IMR-90 (cell line): ENCODE results near the gene SRBD1. TPM values are rescaled to one million over a fixed set of nuclear protein-coding genes. Genes with fewer than 3 reads are reported as not detected.

ENCODE experiments used
- ATAC-seq: fragments of 200-7000 bp; cut with Tn5 transposase; 2 replicates; pipeline ENCODE4 v1.9.1; 2020; ENCODE audit warnings: low read depth, mild to moderate bottlenecking, moderate library complexity
- BruUV-seq: library from RNA; stranded (reverse); fragments of 400-500 nt; replicated peaks from 2 replicates; lab custom pipeline; 2021; lab: Mats Ljungman, UMichigan
- CTCF ChIA-PET: fragments of 300-600 bp; formaldehyde crosslinking; extraction: SDS; loops from one replicate; lab custom pipeline; 2021; ENCODE audit warnings: antibody characterized with exemption; lab: Yijun Ruan, JAX
- POLR2A ChIA-PET: fragments of 300-600 bp; sonication (Branson Sonifier 250); formaldehyde crosslinking; loops from one replicate; lab custom pipeline; 2022; ENCODE audit warnings: antibody characterized with exemption; ENCODE audit not compliant: unreplicated experiment; lab: Charles Lee
- DNase-seq: peaks from one replicate; pipeline ENCODE4 v3.0.0; 2013
- H2AFZ ChIP-seq: replicated peaks from 2 replicates; pipeline ENCODE3; 2013; ENCODE audit warnings: low read length, mild to moderate bottlenecking; ENCODE audit not compliant: poor library complexity
- H2AK5ac ChIP-seq: 2 replicates; pipeline ENCODE4 v1.6.1; 2013; ENCODE audit warnings: low read depth, low read length, inconsistent platforms
- H2AK9ac ChIP-seq: replicated peaks from 2 replicates; pipeline ENCODE3; 2013; ENCODE audit warnings: mild to moderate bottlenecking, low read depth, low read length, moderate library complexity; ENCODE audit not compliant: poor library complexity
- H2BK120ac ChIP-seq: 2 replicates; pipeline ENCODE4 v1.6.1; 2013; ENCODE audit warnings: low read depth, low read length, inconsistent platforms
- H2BK15ac ChIP-seq: 3 replicates; pipeline ENCODE4 v1.6.1; 2013; ENCODE audit warnings: low read depth, low read length, inconsistent platforms
- H2BK20ac ChIP-seq: 2 replicates; pipeline ENCODE4 v1.6.1; 2013; ENCODE audit warnings: low read depth, mild to moderate bottlenecking, inconsistent platforms, low read length, moderate library complexity
- H2BK5ac ChIP-seq: 2 replicates; pipeline ENCODE4 v1.6.1; 2013; ENCODE audit warnings: mild to moderate bottlenecking, low read depth, low read length, inconsistent platforms; ENCODE audit not compliant: poor library complexity, severe bottlenecking
- H3K14ac ChIP-seq: replicated peaks from 2 replicates; pipeline ENCODE4 v1.6.1; 2013; ENCODE audit warnings: low read depth, low read length, inconsistent platforms
- H3K18ac ChIP-seq: 2 replicates; pipeline ENCODE4 v1.6.1; 2013; ENCODE audit warnings: low read depth, low read length, control low read depth
- H3K23ac ChIP-seq: 2 replicates; pipeline ENCODE4 v1.6.1; 2013; ENCODE audit warnings: low read depth, low read length, inconsistent platforms
- H3K27ac ChIP-seq: 2 replicates; pipeline ENCODE4 v1.5.1; 2013; ENCODE audit warnings: mild to moderate bottlenecking, control low read depth, low read length; ENCODE audit not compliant: insufficient read depth
- H3K27me3 ChIP-seq: 2 replicates; pipeline ENCODE4 v1.6.1; 2013; ENCODE audit warnings: low read length; ENCODE audit not compliant: control insufficient read depth, insufficient read depth
- H3K36me3 ChIP-seq: 2 replicates; pipeline ENCODE4 v1.6.1; 2013; ENCODE audit warnings: low read length, mixed read lengths; ENCODE audit not compliant: control insufficient read depth, insufficient read depth
- H3K4ac ChIP-seq: 2 replicates; pipeline ENCODE4 v1.6.1; 2013; ENCODE audit warnings: low read depth, low read length, inconsistent platforms
- H3K4me1 ChIP-seq: 2 replicates; pipeline ENCODE4 v1.6.1; 2013; ENCODE audit warnings: low read length, mixed read lengths; ENCODE audit not compliant: control insufficient read depth, insufficient read depth
- H3K4me2 ChIP-seq: 2 replicates; pipeline ENCODE4 v1.6.1; 2013; ENCODE audit warnings: low read depth, mild to moderate bottlenecking, control low read depth, low read length, moderate library complexity
- H3K4me3 ChIP-seq: 2 replicates; pipeline ENCODE4 v1.5.1; 2013; ENCODE audit warnings: low read depth, mild to moderate bottlenecking, control low read depth, low read length, moderate library complexity; ENCODE audit not compliant: insufficient read depth
- H3K56ac ChIP-seq: 2 replicates; pipeline ENCODE4 v1.6.1; 2013; ENCODE audit warnings: low read length, inconsistent platforms; ENCODE audit not compliant: insufficient read depth; ENCODE audit errors: extremely low read depth
- H3K79me1 ChIP-seq, 2 experiments: 2 replicates each; pipeline ENCODE4 v1.6.1; 2013; ENCODE audit warnings: low read length in 2 of 2, inconsistent platforms in 1 of 2, low read depth in 1 of 2
- H3K9ac ChIP-seq: 2 replicates; pipeline ENCODE4 v1.6.1; 2013; ENCODE audit warnings: low read depth, low read length, control low read depth
- H3K9me1 ChIP-seq: 2 replicates; pipeline ENCODE4 v1.6.1; 2013; ENCODE audit warnings: low read length, inconsistent platforms; ENCODE audit not compliant: insufficient read depth
- H3K9me3 ChIP-seq: 2 replicates; pipeline ENCODE4 v1.6.1; 2013; ENCODE audit warnings: low read length; ENCODE audit not compliant: control insufficient read depth, insufficient read depth
- H4K20me1 ChIP-seq: 2 replicates; pipeline ENCODE4 v1.6.1; 2013; ENCODE audit warnings: low read length, inconsistent platforms; ENCODE audit not compliant: insufficient read depth
- H4K5ac ChIP-seq: 2 replicates; pipeline ENCODE4 v1.6.1; 2013; ENCODE audit warnings: mild to moderate bottlenecking, low read depth, low read length, control low read depth
- H4K8ac ChIP-seq, 2 experiments: 2 replicates each; pipeline ENCODE4 v1.6.1; 2013; ENCODE audit warnings: low read depth in 2 of 2, low read length in 2 of 2, control low read depth in 1 of 2, inconsistent platforms in 1 of 2
- H4K91ac ChIP-seq: 2 replicates; pipeline ENCODE4 v1.6.1; 2013; ENCODE audit warnings: low read depth, low read length, inconsistent platforms; ENCODE audit not compliant: insufficient read depth
- BHLHE40 ChIP-seq: fragments of 150-350 bp; IDR thresholded peaks from 2 replicates; pipeline ENCODE4 v1.6.1; 2016; ENCODE audit warnings: mild to moderate bottlenecking, low read depth, low read length
- CEBPB ChIP-seq: IDR thresholded peaks from 2 replicates; pipeline ENCODE4 v1.6.1; 2012; ENCODE audit warnings: low read depth, low read length, improper control_type of control experiment
- CHD1 ChIP-seq: IDR thresholded peaks from 2 replicates; pipeline ENCODE4 v1.6.1; 2012; ENCODE audit warnings: low read depth, low read length, improper control_type of control experiment
- FOS ChIP-seq: fragments of 150-350 bp; IDR thresholded peaks from 2 replicates; pipeline ENCODE4 v1.6.1; 2016; ENCODE audit warnings: low read depth, low read length
- MAZ ChIP-seq: IDR thresholded peaks from 2 replicates; pipeline ENCODE4 v1.6.1; 2012; ENCODE audit warnings: low read depth, mild to moderate bottlenecking, low read length, improper control_type of control experiment, moderate library complexity, borderline replicate concordance
- MXI1 ChIP-seq: IDR thresholded peaks from 2 replicates; pipeline ENCODE4 v1.6.1; 2012; ENCODE audit warnings: low read depth, mild to moderate bottlenecking, low read length, moderate library complexity, borderline replicate concordance
- NFE2L2 ChIP-seq: fragments of 150-350 bp; IDR thresholded peaks from 2 replicates; pipeline ENCODE4 v1.6.1; 2016; ENCODE audit warnings: low read depth, mild to moderate bottlenecking, low read length
- POLR2A ChIP-seq: IDR thresholded peaks from 2 replicates; pipeline ENCODE4 v1.6.1; 2012; ENCODE audit warnings: mild to moderate bottlenecking, low read depth, low read length
- RAD21 ChIP-seq: IDR thresholded peaks from 2 replicates; pipeline ENCODE4 v1.6.1; 2012; ENCODE audit warnings: low read length, improper control_type of control experiment
- RFX5 ChIP-seq: IDR thresholded peaks from 2 replicates; pipeline ENCODE4 v1.8.0; 2012; ENCODE audit warnings: low read depth, mild to moderate bottlenecking, low read length, moderate library complexity
- USF2 ChIP-seq: fragments of 150-350 bp; IDR thresholded peaks from 2 replicates; pipeline ENCODE4 v1.6.1; 2017; ENCODE audit warnings: mild to moderate bottlenecking, antibody characterized with exemption, low read length, low read depth
- WGBS, 2 experiments: methylation state at CpG; one replicate each; pipeline versions ENCODE4 v1.1.5 to v1.1.7; 2013; ENCODE audit warnings: missing lambda C conversion rate in 2 of 2; ENCODE audit not compliant: insufficient read length in 1 of 2; ENCODE audit errors: extremely low coverage in 2 of 2; 5-methylcytosine and 5-hydroxymethylcytosine counted together
- dilution Hi-C: fragments of 300-500 bp; cut with HindIII; formaldehyde crosslinking; loops from one replicate; pipeline ENCODE4 v1.14.3; 2018; ENCODE audit warnings: low sequenced_read_pairs; ENCODE audit not compliant: unreplicated experiment
- in situ Hi-C: fragments of 300-500 bp; cut with MboI; formaldehyde crosslinking; loops from 3 replicates; pipeline ENCODE4 v1.14.3; 2019; ENCODE audit warnings: low sequenced_read_pairs, inconsistent platforms, mixed read lengths
- intact Hi-C: fragments of 100-400 bp; cut with micrococcal nuclease; formaldehyde crosslinking; loops from 2 replicates; pipeline ENCODE4 v1.10.0; 2022
- polyA plus RNA-seq, 3 experiments: library from polyadenylated mRNA; depleted of rRNA; stranded (reverse); fragments of >200 nt; gene quantifications; 2 replicates each; pipeline ENCODE4 v1.2.3, GENCODE V29; 2012; ENCODE audit warnings: low replicate concordance in 1 of 3
- total RNA-seq: library from RNA; depleted of rRNA; stranded (reverse); fragments of >200 nt; gene quantifications from 2 replicates; pipeline ENCODE4 v1.2.3, GENCODE V29; 2012
- TF ChIP-seq, protein P1 (sequence below): fragments of 150-350 bp; IDR thresholded peaks from 2 replicates; pipeline ENCODE4 v1.6.1; 2016; ENCODE audit warnings: low read depth, mild to moderate bottlenecking, low read length, moderate library complexity, borderline replicate concordance
- TF ChIP-seq, protein P2 (sequence below): conservative IDR thresholded peaks from 2 replicates; pipeline ENCODE4 v1.5.1; 2012; ENCODE audit warnings: mild to moderate bottlenecking, low read depth, low read length, improper control_type of control experiment

Gene SRBD1
- total and polyA plus RNA-seq, 2 of the 4 experiments (the other 2 are of a cell fraction) = 3.5 to 14.7 TPM

DNA sequence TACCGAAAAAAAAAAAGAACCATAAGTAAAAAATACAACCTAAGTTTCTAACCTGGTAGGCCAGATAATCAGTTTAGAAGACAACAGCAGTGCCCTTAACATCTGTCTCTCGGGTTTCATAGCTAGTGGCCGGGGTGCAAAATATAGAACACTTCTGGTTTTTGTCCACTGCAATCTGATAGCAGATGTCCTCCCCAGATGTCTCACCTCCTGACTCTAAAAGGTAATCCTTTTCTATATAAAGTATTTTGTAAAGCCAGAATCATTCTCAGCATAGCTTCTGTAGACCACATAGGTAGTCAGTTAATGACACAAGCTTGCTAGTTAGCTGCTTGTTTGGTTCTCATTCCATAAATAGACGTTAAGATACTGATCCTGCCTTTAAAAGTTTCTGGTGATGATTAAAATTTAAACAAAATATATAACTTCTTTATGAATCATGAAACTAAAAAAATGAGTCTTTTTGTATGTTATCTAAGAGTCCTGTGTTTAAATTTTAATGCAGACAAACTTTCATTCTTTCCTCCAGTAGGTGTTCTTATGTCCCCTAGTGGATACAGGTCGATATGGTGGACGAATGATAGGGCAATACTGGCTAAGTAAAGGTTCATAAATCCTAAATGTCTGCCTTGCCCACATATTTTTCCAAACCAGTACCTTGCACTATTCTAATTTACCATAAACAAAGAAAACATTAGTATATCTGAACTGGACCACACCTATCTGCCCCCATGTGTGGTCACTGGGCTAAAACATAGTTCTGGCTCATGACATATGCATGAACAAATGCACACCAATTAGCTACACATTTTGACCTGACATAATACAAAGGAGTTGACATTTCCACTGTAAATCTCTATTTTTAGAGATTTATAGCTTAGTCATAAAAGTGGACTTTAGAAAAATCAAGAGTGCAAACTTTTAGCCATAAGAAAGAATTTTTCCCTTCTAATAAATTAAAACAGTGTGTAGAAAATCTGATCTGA lies 171.0 kb downstream of the SRBD1 start:
- intact Hi-C loops (no loop called here), dilution Hi-C loops (no loop called here), in situ Hi-C loops (no loop called here)
- Histone ChIP-seq H2BK120ac (no peak overlapping the region), H2AK5ac (no peak overlapping the region), H4K20me1 (no peaks in the 10 kb centered on the region), H3K4me1 (peaks cover 2% of the 10 kb centered on the region; the same call in 1 of the 2 replicates), H3K36me3 (no peaks in the 10 kb centered on the region), H4K91ac (no peak overlapping the region), H3K23ac (no peak overlapping the region), H3K4ac (no peak overlapping the region), H4K5ac (no peak overlapping the region; the same call in 1 of the 2 replicates), H3K9me3 (no peaks in the 10 kb centered on the region), H3K27me3 (no peaks in the 10 kb centered on the region), H3K56ac (no peak overlapping the region), H2AK9ac (no peak overlapping the region), H4K8ac (no peak overlapping the region), H2BK20ac (no peak overlapping the region), H2AFZ (no peak overlapping the region), H3K27ac (no peak overlapping the region), H3K4me3 (no peak overlapping the region), H3K9ac (no peak overlapping the region), H3K79me1 (no peaks in the 10 kb centered on the region), H3K14ac (no peak overlapping the region), H3K18ac (no peak overlapping the region; the same call in 1 of the 2 replicates), H3K4me2 (peak overlapping the region; percentile 19; the same call in 1 of the 2 replicates), H2BK15ac (no peak overlapping the region), H3K9me1 (no peaks in the 10 kb centered on the region), H2BK5ac (no peak overlapping the region)
- 100% methylated on average over 1 of the region's 6 CpGs; no CpG with 5 or more reads in 1 of the 2 experiments for WGBS, 2 experiments
- DNase-seq (peak; percentile 45), ATAC-seq (peak; percentile 35)
- BruUV-seq = no TSS peak
- ChIA-PET POLR2A (no interaction called here), CTCF (interaction anchor here (0.8 to 0.9 kb wide), 2 partner anchors 12 to 15 kb away, joined by 3 read pairs; no protein-coding TSS in a partner anchor)
- TF ChIP-seq NFE2L2 (no peak), BHLHE40 (no peak), USF2 (no peak), CHD1 (no peak), CEBPB (no peak), FOS (no peak), POLR2A (no peak), RAD21 (peak; percentile 42), MAZ (no peak), MXI1 (no peak), RFX5 (no peak)
- TF ChIP-seq, protein P1, sequence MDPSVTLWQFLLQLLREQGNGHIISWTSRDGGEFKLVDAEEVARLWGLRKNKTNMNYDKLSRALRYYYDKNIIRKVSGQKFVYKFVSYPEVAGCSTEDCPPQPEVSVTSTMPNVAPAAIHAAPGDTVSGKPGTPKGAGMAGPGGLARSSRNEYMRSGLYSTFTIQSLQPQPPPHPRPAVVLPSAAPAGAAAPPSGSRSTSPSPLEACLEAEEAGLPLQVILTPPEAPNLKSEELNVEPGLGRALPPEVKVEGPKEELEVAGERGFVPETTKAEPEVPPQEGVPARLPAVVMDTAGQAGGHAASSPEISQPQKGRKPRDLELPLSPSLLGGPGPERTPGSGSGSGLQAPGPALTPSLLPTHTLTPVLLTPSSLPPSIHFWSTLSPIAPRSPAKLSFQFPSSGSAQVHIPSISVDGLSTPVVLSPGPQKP = no peak
- TF ChIP-seq, protein P2, sequence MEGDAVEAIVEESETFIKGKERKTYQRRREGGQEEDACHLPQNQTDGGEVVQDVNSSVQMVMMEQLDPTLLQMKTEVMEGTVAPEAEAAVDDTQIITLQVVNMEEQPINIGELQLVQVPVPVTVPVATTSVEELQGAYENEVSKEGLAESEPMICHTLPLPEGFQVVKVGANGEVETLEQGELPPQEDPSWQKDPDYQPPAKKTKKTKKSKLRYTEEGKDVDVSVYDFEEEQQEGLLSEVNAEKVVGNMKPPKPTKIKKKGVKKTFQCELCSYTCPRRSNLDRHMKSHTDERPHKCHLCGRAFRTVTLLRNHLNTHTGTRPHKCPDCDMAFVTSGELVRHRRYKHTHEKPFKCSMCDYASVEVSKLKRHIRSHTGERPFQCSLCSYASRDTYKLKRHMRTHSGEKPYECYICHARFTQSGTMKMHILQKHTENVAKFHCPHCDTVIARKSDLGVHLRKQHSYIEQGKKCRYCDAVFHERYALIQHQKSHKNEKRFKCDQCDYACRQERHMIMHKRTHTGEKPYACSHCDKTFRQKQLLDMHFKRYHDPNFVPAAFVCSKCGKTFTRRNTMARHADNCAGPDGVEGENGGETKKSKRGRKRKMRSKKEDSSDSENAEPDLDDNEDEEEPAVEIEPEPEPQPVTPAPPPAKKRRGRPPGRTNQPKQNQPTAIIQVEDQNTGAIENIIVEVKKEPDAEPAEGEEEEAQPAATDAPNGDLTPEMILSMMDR = peak; percentile 26; the same call in 1 of the 2 replicates
